GM19467 (cell line): ENCODE results near the gene CHAT.

Experiments used
- ATAC-seq: cut with Tn5 transposase; IDR thresholded peaks from one replicate; pipeline ENCODE4 v1.9.1; 2021; ENCODE audit warnings: mild to moderate bottlenecking, moderate library complexity; ENCODE audit not compliant: unreplicated experiment

The CHAT gene

DNA sequence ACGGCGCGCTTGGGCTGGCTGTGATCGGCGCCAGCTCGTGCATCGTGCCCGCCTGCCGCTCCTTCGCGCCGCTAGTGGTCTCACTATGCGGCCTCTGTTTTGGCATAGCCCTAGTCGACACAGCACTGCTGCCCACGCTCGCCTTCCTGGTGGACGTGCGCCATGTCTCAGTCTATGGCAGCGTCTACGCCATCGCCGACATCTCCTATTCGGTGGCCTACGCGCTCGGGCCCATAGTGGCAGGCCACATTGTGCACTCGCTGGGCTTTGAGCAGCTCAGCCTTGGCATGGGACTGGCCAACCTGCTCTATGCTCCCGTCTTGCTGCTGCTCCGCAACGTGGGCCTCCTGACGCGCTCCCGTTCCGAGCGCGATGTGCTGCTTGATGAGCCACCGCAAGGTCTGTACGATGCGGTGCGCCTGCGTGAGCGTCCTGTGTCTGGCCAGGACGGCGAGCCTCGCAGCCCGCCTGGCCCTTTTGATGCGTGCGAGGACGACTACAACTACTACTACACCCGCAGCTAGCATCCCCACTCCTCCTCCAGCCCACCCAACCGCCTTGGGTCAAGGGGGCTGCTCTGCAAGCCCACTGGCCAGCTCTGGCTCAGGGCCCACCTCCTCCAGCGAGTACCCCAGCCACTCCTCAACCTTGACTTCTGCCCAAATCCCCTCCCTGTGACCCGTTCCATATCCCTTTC lies 1.9 kb upstream of the CHAT start:
- ATAC-seq: no peak

DNA sequence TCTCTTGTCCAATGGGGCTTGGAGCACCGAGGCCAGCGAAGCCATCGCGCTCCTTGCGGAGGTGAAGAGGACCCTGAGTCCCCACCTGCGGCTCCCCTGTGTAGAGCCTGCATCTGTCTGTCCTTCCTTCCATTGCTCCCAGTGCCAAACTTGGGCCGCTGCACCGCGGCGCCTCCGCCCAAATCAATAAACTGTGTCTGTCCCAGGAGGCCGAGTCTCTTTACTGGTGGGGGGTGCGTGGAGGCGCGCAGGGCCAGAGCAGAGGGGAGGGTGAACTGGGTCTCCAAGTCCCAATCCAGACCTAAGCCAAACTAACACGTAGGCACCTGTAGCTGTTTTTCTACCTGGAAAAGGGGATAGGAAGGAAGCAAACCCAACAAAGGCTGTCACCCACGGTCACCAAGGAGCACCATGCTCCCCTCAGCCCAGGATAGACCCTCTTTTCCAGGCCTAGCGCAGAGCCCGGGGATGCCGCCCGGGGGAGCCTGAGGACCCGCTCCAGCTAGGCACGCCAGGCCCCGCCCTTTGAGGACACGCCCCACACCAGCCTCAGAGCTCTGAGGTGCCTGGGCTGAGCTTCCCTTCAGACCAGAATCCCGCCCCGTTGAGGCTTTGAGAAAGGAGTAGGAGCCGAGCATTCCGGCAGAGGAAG lies 1.2 kb upstream of the CHAT start:
- no peak for ATAC-seq

DNA sequence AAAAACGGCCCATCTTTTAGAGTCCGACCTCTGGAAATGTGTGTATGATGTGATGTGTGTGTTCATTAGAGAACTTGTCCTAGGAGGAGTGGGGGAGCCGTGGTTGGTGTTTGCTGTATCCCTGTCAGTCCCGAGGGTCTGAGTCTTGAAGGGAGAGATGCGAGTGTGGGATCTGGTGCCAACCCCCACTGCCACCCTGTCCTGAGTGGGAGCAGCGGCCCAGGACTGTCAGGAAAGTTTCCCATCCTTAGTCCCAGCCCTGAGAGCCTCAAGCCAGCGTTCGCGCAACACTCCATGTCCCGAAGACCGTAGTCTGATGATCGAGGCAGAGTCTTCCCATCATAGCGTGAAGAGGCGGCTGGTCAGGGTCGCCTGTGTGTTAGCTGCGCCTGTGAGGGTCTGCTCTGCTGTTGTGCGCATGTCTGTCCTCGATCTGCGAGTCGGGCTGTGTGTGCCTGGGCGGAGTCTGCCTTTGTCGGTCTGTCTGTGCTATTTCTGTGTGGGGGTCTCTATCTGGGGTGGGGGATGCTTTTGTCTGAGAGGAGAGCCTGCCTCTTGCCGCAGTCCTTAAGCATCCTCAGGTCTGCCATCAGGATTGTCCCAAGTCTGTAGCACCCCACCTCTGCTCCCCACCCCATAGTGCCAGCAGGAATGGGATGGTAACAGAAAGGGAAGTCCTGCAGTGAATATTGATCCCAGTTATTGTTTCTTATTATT lies 514 bp upstream of the CHAT start:
- no peak for ATAC-seq

DNA sequence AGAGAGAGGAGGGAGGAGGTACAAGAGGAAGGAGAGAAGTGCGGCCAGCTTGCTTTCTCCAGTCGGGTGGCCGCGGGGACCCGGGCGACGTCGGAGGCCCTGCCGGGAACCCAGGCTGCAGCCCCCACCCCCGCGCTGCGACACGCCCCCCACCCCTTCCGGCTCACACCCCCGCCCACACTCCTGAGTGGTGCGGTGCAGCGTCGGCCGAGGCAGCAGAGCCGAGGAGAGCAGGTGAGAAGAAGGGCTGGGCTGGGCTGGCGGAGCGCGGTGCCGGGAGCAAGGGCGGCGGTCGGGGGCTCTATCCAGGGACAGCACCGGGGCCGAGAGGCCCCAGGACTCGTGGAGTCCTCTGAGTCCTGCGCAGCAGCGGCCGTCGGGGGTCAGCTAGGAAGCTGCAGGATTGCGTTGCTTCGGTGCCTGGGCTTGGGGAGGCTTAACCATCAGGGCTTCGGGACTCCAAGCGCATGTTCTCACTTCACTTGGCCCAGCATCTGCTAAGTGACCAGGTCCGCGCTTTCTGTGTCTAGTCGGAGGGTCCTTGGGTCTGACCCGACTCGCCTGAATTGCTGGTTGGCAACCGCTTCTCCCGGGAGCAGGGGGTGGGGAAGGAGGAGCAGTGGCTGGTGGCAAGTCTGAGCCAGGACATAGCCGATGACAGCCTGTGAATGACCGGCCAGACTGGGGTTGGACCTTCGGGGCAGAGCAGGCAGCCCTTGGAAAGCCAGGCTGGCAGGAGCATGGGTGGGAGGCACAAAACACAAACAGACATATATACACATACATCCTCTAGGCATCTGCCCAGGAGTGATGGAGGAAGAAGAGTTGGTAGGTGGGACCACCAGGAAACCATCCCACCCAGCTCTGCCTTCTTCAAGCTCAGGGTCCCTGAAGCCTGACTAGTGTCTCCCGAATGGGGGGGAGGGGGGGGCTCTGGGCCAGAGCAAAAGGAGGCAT lies 683 bp downstream of the CHAT start:
- no peak for ATAC-seq

DNA sequence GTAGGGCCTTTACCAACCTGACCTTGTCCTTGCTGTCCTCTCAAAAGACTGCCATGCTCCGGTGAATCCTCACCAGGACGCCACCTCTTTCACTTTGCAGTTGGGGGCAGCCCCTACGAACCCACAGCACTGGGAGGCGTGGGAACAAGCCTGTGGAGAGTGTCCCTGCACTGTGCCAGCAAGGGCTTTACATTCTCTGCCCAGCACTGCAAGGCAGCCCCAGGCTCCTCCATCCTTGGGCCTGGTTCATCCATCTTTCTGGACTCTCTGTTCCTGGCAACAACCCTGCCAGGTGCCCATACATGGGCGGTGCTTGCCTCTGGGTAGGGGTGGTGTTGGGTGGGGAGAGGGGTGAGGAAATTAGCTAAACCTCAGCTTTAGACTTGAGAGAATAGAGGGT lies 1.4 kb downstream of the CHAT start:
- ATAC-seq: no peak

DNA sequence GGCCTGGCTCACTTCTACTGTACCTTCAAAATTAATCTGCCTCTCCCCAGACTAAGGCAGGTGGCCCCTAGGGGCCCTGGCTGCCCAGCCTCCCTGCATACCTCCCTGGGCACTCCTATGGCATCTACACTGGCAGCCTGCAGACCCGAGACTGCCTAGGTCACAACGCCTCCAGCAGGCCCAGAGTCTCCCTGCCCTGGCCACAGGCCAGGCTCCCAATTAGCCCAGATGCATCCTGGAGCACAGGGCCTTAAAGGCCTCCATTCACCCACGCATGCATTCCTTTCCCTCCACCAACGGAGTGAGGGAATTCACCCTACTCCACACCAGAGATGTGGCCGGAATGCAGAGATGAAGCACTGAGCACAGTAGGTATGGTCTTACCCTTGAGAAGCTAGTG lies 1.9 kb downstream of the CHAT start:
- no peak for ATAC-seq

DNA sequence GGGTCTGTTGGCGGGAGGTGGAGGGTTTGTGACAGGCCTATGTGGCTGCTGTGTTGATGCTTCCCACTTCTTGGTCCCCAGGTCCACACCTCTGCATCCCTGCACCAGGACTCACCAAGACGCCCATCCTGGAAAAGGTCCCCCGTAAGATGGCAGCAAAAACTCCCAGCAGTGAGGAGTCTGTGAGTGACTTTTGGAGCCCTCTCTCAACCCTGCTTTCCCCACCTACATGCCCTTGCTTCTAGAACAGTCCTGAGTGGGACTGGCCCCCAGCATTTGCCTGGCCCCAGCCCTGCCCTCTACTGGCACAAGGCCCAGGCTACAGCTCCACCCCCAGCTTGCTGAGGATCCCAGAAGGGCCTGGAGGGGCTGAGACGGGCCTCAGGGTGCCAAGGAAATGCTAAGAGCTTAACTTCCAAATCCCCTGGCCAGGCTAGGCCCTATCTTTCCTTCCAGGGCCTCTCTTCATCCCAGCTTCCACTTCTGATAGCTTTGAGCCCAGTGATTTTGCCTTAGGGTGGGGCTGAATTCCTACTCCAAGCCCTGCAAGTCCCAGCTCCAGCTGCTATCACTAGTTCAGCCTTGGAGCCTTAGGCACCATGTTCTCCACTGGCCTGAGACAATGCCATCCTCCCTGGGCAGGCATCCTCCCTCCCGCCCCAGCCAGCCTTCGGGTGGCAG lies 2.7 kb downstream of the CHAT start:
- no peak for ATAC-seq

DNA sequence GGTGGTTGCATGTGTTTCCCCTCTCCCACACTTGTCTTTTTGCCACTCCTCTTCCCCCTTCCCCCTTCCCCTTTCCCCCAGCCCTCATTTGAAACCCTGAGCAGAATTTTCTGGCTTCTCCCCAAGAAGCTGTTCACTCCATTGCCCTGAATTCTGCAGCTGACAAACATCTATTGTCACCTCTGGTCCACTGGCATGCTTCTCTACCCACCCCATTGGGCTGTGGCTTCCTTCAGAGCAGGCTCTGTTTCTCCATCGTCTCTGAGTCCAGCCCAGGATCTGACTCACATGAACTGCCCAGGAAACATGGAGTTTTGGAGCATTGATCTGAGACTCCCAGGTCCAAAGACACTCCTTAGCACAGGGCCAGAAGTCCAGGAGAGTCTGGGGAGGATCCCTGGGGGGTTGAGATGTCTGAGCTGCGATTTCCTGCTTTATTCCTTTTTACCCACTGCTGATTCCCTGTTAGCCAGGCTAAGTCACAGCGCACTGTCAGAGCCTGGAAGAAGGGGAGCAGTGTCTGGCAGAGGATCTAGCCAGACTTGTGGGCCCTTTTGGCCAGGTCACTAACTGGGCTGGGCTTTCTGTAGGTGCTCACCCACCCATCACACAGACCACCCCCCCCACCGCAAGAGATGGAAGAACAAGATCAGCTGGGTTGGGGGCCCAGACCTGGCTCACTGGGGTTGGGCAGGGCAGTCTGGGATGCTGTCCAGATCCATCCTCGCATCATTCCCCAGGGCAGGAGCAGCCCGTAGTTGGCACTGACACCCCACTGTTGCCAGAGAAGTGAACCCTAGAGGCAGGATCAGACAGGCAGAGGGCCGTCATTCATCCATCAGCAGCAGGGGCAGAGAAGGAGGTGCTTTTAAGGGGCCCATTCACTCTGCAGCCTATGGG lies 3.5 kb downstream of the CHAT start:
- no peak for ATAC-seq

DNA sequence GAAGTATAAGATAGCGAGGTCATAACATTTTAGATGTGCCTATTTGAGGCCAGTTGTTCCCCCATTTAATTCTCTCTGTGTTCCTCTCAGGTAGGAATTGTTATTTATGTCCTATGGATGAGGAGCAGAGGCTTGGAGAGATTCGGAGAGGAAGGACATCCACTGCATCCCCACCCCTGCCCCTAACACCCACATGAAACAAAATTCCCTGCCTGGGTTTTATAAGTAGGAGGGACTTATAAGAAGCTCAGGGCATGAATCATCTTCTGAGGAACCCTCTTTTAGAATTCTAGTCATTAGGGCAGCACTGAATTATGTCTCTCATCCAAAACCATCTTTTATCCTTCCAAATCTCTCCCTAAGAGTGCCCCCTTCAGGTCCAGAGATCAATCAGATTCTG lies 5.0 kb downstream of the CHAT start:
- ATAC-seq: no peak

DNA sequence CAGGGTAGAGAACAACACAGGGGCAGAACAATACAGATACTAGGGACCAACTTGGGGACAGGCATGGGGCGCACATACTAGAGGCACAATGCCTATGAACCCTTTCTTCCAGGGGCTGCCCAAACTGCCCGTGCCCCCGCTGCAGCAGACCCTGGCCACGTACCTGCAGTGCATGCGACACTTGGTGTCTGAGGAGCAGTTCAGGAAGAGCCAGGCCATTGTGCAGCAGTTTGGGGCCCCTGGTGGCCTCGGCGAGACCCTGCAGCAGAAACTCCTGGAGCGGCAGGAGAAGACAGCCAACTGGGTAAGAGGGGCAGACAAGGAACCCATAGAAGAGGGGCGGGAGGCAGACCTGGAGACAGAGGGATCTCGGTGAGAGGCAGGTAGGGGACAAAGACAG lies 5.8 kb downstream of the CHAT start:
- no peak for ATAC-seq

DNA sequence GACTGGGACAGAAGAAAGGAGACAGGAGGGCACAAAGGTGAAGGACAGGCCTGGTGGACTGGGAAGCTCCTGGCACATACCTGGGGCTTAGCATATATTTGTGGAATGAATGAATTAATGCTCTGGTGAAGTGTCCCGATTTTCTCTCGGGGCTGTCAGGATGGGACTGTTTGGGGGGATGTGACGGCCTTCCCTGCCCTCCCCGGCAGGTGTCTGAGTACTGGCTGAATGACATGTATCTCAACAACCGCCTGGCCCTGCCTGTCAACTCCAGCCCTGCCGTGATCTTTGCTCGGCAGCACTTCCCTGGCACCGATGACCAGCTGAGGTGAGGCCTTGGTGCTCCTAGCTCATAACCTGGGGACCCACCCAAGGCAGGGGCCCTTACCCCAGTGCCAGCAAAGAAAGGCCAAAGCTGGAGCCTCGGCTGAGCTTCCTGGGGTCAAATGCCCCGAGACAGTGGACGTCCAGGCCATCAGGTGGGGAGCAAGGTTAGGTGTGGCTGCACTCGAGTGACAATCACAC lies 6.5 kb downstream of the CHAT start:
- ATAC-seq: no peak

DNA sequence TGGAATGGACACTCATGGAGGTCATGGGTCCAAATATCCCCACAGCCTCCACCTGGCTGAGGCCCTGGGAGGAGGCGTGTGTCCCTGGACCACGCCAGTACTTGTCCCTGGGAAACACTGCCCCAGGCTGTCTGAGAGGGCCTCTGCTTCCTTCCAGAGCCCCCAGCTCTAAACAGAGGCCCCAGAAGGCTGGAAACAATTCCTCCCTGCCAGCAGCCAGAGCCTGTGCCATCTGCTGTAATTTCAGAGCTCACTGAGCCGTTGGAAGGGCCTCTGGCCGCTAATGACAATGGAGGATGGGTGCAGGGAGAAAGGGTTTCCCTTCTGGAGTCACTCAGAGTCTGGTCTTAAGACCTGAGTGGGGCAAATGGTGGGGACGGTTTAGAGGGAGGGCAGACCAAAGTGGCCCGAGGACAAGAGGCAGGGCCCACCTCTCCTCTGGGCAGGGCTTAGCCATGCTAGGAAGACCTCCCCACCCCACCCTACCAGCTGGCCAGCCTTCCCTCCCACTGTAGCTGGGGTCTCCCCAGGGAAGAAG lies 7.1 kb downstream of the CHAT start:
- no peak for ATAC-seq

DNA sequence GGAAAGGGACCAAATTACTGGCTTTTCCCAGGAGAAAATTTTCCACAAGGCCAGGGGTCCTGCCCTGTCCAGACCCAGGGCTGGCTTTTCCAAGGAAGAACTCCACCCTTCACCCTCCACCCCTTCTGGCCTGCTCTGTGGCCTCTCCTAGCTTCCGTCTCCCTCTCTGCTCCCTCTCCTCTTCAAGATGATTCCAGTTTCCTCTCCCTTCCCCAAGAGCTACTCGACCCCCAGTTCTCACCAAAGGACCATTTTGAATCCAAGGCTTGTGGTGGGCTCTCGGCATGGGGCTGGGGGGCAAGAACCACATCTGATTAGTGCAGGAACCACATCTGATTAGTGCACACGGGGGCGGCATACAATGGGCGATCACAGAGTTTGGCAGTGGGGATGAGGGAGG lies 7.7 kb downstream of the CHAT start:
- ATAC-seq: no peak

DNA sequence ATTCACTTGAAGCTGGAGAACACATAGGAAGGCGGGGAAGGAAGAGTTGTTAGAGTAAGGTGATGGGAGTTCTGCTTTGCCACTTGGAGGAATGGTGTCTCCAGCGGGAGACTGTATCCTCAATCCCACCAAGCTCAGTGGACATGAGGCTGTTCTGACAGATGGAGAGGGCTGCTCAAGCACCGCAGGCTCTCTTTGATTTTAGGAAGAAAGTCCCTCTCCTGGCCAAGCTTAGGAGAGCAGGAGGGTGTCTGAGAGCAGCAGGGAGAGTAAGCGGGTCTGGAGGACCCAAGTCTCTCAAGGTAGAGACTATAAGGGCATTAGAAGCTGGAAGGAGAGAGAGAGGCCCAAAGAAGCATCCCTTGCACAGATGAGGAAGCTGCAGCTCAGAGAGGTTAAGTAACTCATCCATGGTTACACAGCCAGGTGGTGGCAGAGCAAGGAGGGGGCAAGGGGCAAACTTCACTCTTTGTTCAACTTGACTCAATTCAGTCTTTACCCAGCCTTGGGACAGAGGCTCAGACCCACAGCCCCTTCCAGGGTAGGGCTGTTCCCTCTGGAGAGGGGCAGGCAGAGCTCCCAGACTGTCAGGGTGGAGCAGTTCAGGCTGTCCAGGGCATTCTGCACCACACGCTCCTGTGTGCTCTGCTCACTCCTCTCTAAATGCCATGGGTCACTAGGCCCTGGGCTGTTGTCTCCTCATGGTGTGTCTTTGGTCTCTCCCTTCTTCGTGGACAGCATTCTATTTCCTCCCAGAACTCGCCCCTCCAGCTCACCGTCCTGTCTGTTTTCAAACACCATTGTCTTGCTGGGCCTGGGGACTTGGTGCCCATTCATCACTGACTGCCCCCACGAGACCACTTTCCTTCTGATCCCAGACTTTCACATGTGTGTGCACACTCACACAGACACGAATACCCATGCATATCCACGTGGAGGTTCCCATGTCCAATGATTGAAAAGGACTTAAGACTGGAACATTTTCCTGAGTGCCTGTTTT lies 8.9 kb downstream of the CHAT start:
- no peak for ATAC-seq

DNA sequence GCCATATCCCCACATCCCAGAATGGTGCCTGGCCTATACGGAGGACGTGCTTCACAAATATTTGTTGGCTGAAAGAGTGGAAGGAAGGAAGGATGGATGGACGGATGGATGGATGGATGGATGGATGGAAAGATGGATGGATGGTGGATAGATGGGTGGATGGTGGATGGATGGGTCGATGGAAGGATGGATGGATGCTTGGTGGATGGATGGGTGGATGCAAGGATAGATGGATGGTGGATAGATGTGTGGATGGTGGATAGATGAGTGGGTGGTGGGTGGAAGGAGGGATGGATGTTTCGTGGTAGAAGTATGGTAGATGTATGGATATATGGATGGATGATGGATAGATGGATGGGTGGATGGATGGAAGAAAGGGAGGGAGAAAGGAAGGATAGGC lies 10.8 kb downstream of the CHAT start:
- ATAC-seq: no peak

DNA sequence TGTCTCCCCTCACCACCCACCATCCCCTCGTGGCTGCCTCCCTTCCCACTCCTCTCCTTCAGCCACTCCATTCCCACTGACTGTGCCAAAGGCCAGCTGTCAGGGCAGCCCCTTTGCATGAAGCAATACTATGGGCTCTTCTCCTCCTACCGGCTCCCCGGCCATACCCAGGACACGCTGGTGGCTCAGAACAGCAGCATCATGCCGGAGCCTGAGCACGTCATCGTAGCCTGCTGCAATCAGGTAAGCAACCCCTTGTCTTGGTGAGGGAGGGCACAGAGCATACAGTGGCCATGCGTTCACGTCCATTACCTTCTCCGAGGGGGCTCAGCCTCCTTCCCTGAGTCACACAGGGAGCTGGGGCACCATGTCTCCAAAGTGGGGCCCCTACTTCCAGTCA lies 11.6 kb downstream of the CHAT start:
- no peak for ATAC-seq

DNA sequence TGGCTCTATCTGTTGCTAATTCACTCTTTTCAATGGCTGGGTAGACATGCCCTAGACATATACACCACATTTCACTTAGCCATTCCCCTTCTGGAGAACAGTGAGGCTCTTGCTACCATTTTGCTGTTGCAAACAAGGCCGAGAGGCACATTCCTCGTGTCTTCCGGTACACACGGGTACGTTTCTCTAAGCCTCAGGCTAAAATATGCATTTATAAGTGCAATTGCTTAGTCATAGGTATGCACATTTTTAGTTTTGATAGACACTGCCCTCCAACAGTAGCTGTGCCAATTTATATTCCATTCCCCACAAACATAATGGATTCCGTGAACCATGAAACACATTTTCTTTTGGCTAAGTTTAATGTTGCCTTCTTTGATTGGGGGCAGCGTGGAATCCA lies 13.2 kb downstream of the CHAT start:
- no peak for ATAC-seq
